HCT116 (cell line): ENCODE measurements around the gene THOC1. TPM values are rescaled to one million over a fixed set of nuclear protein-coding genes. Genes with fewer than 3 reads are reported as not detected.

Source experiments
- ATAC-seq: fragments of 200-7000 bp; cut with Tn5 transposase; 2 replicates; pipeline ENCODE4 v1.9.1; 2020; ENCODE audit warnings: mild to moderate bottlenecking, moderate library complexity
- BruUV-seq: library from RNA; stranded (reverse); fragments of 400-500 nt; replicated peaks from 2 replicates; lab custom pipeline; 2021; lab: Mats Ljungman, UMichigan
- CTCF ChIA-PET: fragments of 300-600 bp; sonication (Branson Sonifier 250); formaldehyde crosslinking; loops from one replicate; lab custom pipeline; 2021; ENCODE audit warnings: antibody characterized with exemption; lab: Charles Lee
- POLR2A ChIA-PET: fragments of 300-600, 350-600 bp; sonication (Branson Sonifier 250); formaldehyde crosslinking; loops from one replicate; lab custom pipeline; 2021; ENCODE audit warnings: antibody characterized with exemption; lab: Charles Lee
- RAD21 ChIA-PET, 2 experiments: fragments of 300-600 bp; sonication (Branson Sonifier 250); formaldehyde crosslinking; loops; one replicate each; lab custom pipeline; 2023; ENCODE audit warnings: low total read pairs in 2 of 2; ENCODE audit not compliant: uncharacterized antibody in 2 of 2, unreplicated experiment in 2 of 2, low non-redundant PET in 1 of 2; lab: Charles Lee
- DNase-seq: peaks from one replicate; pipeline ENCODE4 v3.0.0-alpha.2; 2010; ENCODE audit warnings: low read depth, low spot score
- H2AFZ ChIP-seq: fragments of 200-600 bp; shearing (Covaris generic), sonication (generic); 2 replicates; pipeline ENCODE4 v1.6.1; 2017; ENCODE audit warnings: low read depth, mixed run types, mixed read lengths, antibody characterized with exemption, low read length; ENCODE audit not compliant: poor library complexity, severe bottlenecking
- H3K27ac ChIP-seq: 2 replicates; pipeline ENCODE4 v1.5.1; 2012; ENCODE audit warnings: low read depth, low read length
- H3K27me3 ChIP-seq: fragments of 200-600 bp; sonication (generic); 2 replicates; pipeline ENCODE4 v1.6.1; 2016; ENCODE audit warnings: mixed run types, low read length, mixed read lengths; ENCODE audit not compliant: insufficient read depth
- H3K36me3 ChIP-seq, 2 experiments: fragments of 200-500 bp in 1 of 2; fragments of 200-600 bp in 1 of 2; sonication (Bioruptor generic) in 1 of 2; sonication (generic) in 1 of 2; 2 replicates each; pipeline versions ENCODE4 v1.5.1 to v1.6.1; 2014 to 2016; ENCODE audit warnings: low read length in 2 of 2, inconsistent platforms in 1 of 2, mixed read lengths in 1 of 2, mixed run types in 1 of 2; ENCODE audit not compliant: insufficient read depth in 2 of 2, control insufficient read depth in 1 of 2
- H3K4me1 ChIP-seq, 2 experiments: fragments of 200-600 bp in 1 of 2; sonication (generic) in 1 of 2; 2 replicates each; pipeline versions ENCODE4 v1.5.1 to v1.6.1; 2012 to 2017; ENCODE audit warnings: low read length in 2 of 2, inconsistent platforms in 1 of 2, mild to moderate bottlenecking in 1 of 2, mixed read lengths in 1 of 2, mixed run types in 1 of 2, moderate library complexity in 1 of 2; ENCODE audit not compliant: insufficient read depth in 2 of 2, control insufficient read depth in 1 of 2
- H3K4me2 ChIP-seq: fragments of 200-600 bp; sonication (generic); 2 replicates; pipeline ENCODE4 v1.6.1; 2017; ENCODE audit warnings: mixed run types, low read length, mixed read lengths
- H3K4me3 ChIP-seq, 2 experiments: fragments of 200-600 bp in 1 of 2; sonication (generic) in 1 of 2; replicated peaks in 1 of 2; 2 replicates each; pipeline ENCODE4 v1.5.1; 2011 to 2016; ENCODE audit warnings: low read length in 2 of 2, control low read depth in 1 of 2, low read depth in 1 of 2, mild to moderate bottlenecking in 1 of 2, mixed read lengths in 1 of 2, mixed run types in 1 of 2
- H3K79me2 ChIP-seq: fragments of 200-600 bp; sonication (generic); 2 replicates; pipeline ENCODE4 v1.6.1; 2017; ENCODE audit warnings: mild to moderate bottlenecking, mixed run types, low read length, moderate library complexity, mixed read lengths; ENCODE audit not compliant: insufficient read depth
- H3K9ac ChIP-seq: fragments of 200-600 bp; sonication (generic); 2 replicates; pipeline ENCODE4 v1.6.1; 2016; ENCODE audit warnings: low read length, mixed read lengths
- H3K9me2 ChIP-seq: fragments of 200-600 bp; sonication (generic), shearing (Covaris generic); 2 replicates; pipeline ENCODE4 v1.6.1; 2017; ENCODE audit warnings: mixed run types, mild to moderate bottlenecking, moderate library complexity; ENCODE audit not compliant: insufficient read depth
- H3K9me3 ChIP-seq, 2 experiments: fragments of 200-500 bp in 1 of 2; fragments of 200-600 bp in 1 of 2; sonication (Bioruptor generic) in 1 of 2; sonication (generic) in 1 of 2; 2 replicates each; pipeline ENCODE4 v1.6.1; 2014 to 2017; ENCODE audit warnings: low read length in 2 of 2, mixed read lengths in 2 of 2, inconsistent platforms in 1 of 2, low read depth in 1 of 2, mild to moderate bottlenecking in 1 of 2, mixed run types in 1 of 2, moderate library complexity in 1 of 2; ENCODE audit not compliant: control insufficient read depth in 1 of 2, insufficient read depth in 1 of 2
- H4K20me1 ChIP-seq: fragments of 200-600 bp; sonication (generic), shearing (Covaris generic); 2 replicates; pipeline ENCODE4 v1.6.1; 2017; ENCODE audit warnings: mixed run types, mild to moderate bottlenecking, moderate library complexity; ENCODE audit not compliant: insufficient read depth
- ATF3 ChIP-seq: IDR thresholded peaks from 2 replicates; pipeline ENCODE4 v1.6.1; 2012
- CBX3 ChIP-seq: IDR thresholded peaks from 2 replicates; pipeline ENCODE4 v1.6.1; 2012; ENCODE audit warnings: low read depth
- CEBPB ChIP-seq: IDR thresholded peaks from 2 replicates; pipeline ENCODE4 v1.6.1; 2012; ENCODE audit warnings: low read depth
- ELF1 ChIP-seq: IDR thresholded peaks from 2 replicates; pipeline ENCODE4 v1.6.1; 2012; ENCODE audit warnings: low read depth, borderline replicate concordance
- EZH2phosphoT487 ChIP-seq: fragments of 200-600 bp; IDR thresholded peaks from 2 replicates; pipeline ENCODE4 v1.6.1; 2018; ENCODE audit warnings: antibody characterized with exemption, borderline replicate concordance
- FOSL1 ChIP-seq: IDR thresholded peaks from 2 replicates; pipeline ENCODE4 v1.6.1; 2012; ENCODE audit warnings: low read depth
- MAX ChIP-seq: IDR thresholded peaks from 2 replicates; pipeline ENCODE4 v1.6.1; 2012
- RAD21 ChIP-seq: IDR thresholded peaks from 2 replicates; pipeline ENCODE4 v1.6.1; 2012; ENCODE audit warnings: low read depth, mild to moderate bottlenecking
- SIN3A ChIP-seq: IDR thresholded peaks from 2 replicates; pipeline ENCODE4 v1.6.1; 2012; ENCODE audit warnings: low read depth
- SP1 ChIP-seq: IDR thresholded peaks from 2 replicates; pipeline ENCODE4 v1.6.1; 2012; ENCODE audit warnings: low read depth
- SRF ChIP-seq: IDR thresholded peaks from 2 replicates; pipeline ENCODE4 v1.6.1; 2012; ENCODE audit warnings: low read depth
- TCF7L2 ChIP-seq: IDR thresholded peaks from 2 replicates; pipeline ENCODE4 v1.7.0; 2011; ENCODE audit warnings: borderline replicate concordance, inconsistent platforms; ENCODE audit not compliant: insufficient read depth, insufficient read length; ENCODE audit errors: extremely low read depth
- YY1 ChIP-seq: IDR thresholded peaks from 2 replicates; pipeline ENCODE4 v1.6.1; 2011; ENCODE audit warnings: low read length, low read depth, moderate library complexity, mild to moderate bottlenecking; ENCODE audit not compliant: insufficient replicate concordance; ENCODE audit errors: extremely low read depth
- ZFX ChIP-seq: fragments of 450-650 bp; IDR thresholded peaks from 2 replicates; pipeline ENCODE4 v1.6.1; 2017
- ZNF274 ChIP-seq: fragments of 200-500 bp; sonication (Bioruptor generic); IDR thresholded peaks from 2 replicates; pipeline ENCODE4 v1.6.1; 2014; ENCODE audit warnings: mild to moderate bottlenecking, low read depth, low read length, inconsistent platforms
- intact Hi-C: fragments of 100-400 bp; cut with micrococcal nuclease; formaldehyde crosslinking; loops from 2 replicates; pipeline ENCODE4 v1.10.0; 2022
- total RNA-seq: library from RNA; stranded (reverse); gene quantifications from one replicate; pipeline ENCODE4 v1.2.1, GENCODE V29; 2021; ENCODE audit not compliant: unreplicated experiment
- TF ChIP-seq, protein P1 (sequence below): IDR thresholded peaks from 2 replicates; pipeline ENCODE4 v1.6.1; 2012; ENCODE audit warnings: low read depth

THOC1 gene
- total RNA-seq, 1 experiment from 2014 or later = 26.0 TPM

- H3K9me3 ChIP-seq = no peaks in the 10 kb centered on the region
- no peak overlapping the region for H3K27ac ChIP-seq
- peaks cover 6% of the 10 kb centered on the region; the same call in 1 of the 2 replicates for H3K79me2 ChIP-seq
- ATAC-seq = no peak
- peaks cover 14 to 31% of the 10 kb centered on the region in 2 experiments for H3K36me3 ChIP-seq
- BruUV-seq = no TSS peak
- no peak for TF ChIP-seq YY1
- TF ChIP-seq, protein P1, sequence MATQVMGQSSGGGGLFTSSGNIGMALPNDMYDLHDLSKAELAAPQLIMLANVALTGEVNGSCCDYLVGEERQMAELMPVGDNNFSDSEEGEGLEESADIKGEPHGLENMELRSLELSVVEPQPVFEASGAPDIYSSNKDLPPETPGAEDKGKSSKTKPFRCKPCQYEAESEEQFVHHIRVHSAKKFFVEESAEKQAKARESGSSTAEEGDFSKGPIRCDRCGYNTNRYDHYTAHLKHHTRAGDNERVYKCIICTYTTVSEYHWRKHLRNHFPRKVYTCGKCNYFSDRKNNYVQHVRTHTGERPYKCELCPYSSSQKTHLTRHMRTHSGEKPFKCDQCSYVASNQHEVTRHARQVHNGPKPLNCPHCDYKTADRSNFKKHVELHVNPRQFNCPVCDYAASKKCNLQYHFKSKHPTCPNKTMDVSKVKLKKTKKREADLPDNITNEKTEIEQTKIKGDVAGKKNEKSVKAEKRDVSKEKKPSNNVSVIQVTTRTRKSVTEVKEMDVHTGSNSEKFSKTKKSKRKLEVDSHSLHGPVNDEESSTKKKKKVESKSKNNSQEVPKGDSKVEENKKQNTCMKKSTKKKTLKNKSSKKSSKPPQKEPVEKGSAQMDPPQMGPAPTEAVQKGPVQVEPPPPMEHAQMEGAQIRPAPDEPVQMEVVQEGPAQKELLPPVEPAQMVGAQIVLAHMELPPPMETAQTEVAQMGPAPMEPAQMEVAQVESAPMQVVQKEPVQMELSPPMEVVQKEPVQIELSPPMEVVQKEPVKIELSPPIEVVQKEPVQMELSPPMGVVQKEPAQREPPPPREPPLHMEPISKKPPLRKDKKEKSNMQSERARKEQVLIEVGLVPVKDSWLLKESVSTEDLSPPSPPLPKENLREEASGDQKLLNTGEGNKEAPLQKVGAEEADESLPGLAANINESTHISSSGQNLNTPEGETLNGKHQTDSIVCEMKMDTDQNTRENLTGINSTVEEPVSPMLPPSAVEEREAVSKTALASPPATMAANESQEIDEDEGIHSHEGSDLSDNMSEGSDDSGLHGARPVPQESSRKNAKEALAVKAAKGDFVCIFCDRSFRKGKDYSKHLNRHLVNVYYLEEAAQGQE = no peak
- no peak for TF ChIP-seq SP1
- TF ChIP-seq SIN3A = no peak
- no peak for TF ChIP-seq TCF7L2
- no peak for TF ChIP-seq ATF3
- no peak for TF ChIP-seq EZH2phosphoT487
- TF ChIP-seq ZFX = no peak
- no peak for TF ChIP-seq CEBPB
- TF ChIP-seq ZNF274 = no peak
- TF ChIP-seq ELF1 = no peak
- TF ChIP-seq CBX3 = no peak
- TF ChIP-seq RAD21 = no peak
- TF ChIP-seq MAX = no peak
- no peak for TF ChIP-seq FOSL1
- TF ChIP-seq SRF = no peak
- TF ChIP-seq, all 23 proteins: peak for 0
- no peak for DNase-seq
- Histone ChIP-seq H4K20me1 (no peaks in the 10 kb centered on the region), H3K4me3 (no peak overlapping the region), H3K27me3 (no peaks in the 10 kb centered on the region), H3K9ac (no peak overlapping the region), H3K9me2 (no peaks in the 10 kb centered on the region), H2AFZ (no peak overlapping the region), H3K4me1 (no peaks in the 10 kb centered on the region), H3K4me2 (no peak overlapping the region)
- POLR2A ChIA-PET = no interaction called here
- intact Hi-C loops = no loop called here
- RAD21 ChIA-PET = no interaction called here
- CTCF ChIA-PET = no interaction called here
These were observed 53.9 kb downstream of the THOC1 start for GRCh38 chr18:213966-214365.
